ENCODE results near the gene CSF2RB. TPM values are rescaled to one million over a fixed set of nuclear protein-coding genes. Genes with fewer than 3 reads are reported as not detected.
A peak's percentile ranks its signal among the peaks of the same experiment; 100 is the strongest.

Gene CSF2RB
- total RNA-seq, 1 experiment from 2014 or later = 0.07 TPM

- Mint-ChIP-seq H3K4me1 (peaks cover 4% of the 10 kb centered on the region; the same call in 1 of the 2 replicates), H3K27ac (no peak overlapping the region), H3K27me3 (ENCODE audit: low read depth) (peaks cover 38% of the 10 kb centered on the region), H3K4me3 (no peak overlapping the region), H3K9me3 (peaks cover 24% of the 10 kb centered on the region), H3K36me3 (peaks cover 11% of the 10 kb centered on the region; the same call in 1 of the 2 replicates)
- ChIA-PET POLR2A (interaction anchor here (0.7 kb wide), 1 partner anchor 275 kb away, joined by 12 read pairs; no protein-coding TSS in a partner anchor), CTCF (interaction anchor here (2.0 kb wide), 1 partner anchor 203 kb away, joined by 4 read pairs; no protein-coding TSS in a partner anchor)
- ATAC-seq (no peak), DNase-seq (ENCODE audit: low spot score) (no peak)
- TF ChIP-seq CREM (CRISPR knock-in tag; IDR thresholded peaks at IDR 0.05) (no peak), MYBL2 (CRISPR knock-in tag; IDR thresholded peaks at IDR 0.05) (no peak), NFATC4 (CRISPR knock-in tag; IDR thresholded peaks at IDR 0.05) (no peak), SOX15 (CRISPR knock-in tag; IDR thresholded peaks at IDR 0.05) (no peak), USF1 (CRISPR knock-in tag; IDR thresholded peaks at IDR 0.05) (no peak)
These were observed 71.9 kb downstream of the CSF2RB start for GRCh38 chr22:36985211-36985889.

GRCh38 chr22:36986242-36986821 lies 72.9 kb downstream of the CSF2RB start:
- H3K27ac Mint-ChIP-seq = no peak overlapping the region
- H3K27me3 Mint-ChIP-seq (ENCODE audit: low read depth) = peaks cover 37% of the 10 kb centered on the region
- peaks cover 11% of the 10 kb centered on the region; the same call in 1 of the 2 replicates for H3K36me3 Mint-ChIP-seq
- no peaks in the 10 kb centered on the region for H3K4me1 Mint-ChIP-seq
- ATAC-seq (peak; percentile 46; the same call in 1 of the 2 replicates), DNase-seq (ENCODE audit: low spot score) (peak; percentile 74)
- H3K9me3 Mint-ChIP-seq = peaks cover 27% of the 10 kb centered on the region
- ChIA-PET POLR2A (no interaction called here), CTCF (interaction anchor here (0.7 to 2.4 kb wide), 5 partner anchors 9 to 204 kb away, joined by 3 to 10 read pairs (median 4); partner anchors contain the start of gene TST)
- TF ChIP-seq CTCF (IDR thresholded peaks at IDR 0.05) = peak; percentile 91
- TF ChIP-seq ERG (CRISPR knock-in tag; IDR thresholded peaks at IDR 0.05) = no peak
- TF ChIP-seq E2F4 (CRISPR knock-in tag; IDR thresholded peaks at IDR 0.05; ENCODE audit: borderline replicate concordance, low read depth) = no peak
- no peak overlapping the region for H3K4me3 Mint-ChIP-seq

GRCh38 chr22:36988075-36988832 lies 74.8 kb downstream of the CSF2RB start:
- Mint-ChIP-seq H3K27ac (no peak overlapping the region), H3K4me3 (no peak overlapping the region), H3K36me3 (peaks cover 11% of the 10 kb centered on the region; the same call in 1 of the 2 replicates), H3K9me3 (peaks cover 27% of the 10 kb centered on the region), H3K27me3 (ENCODE audit: low read depth) (peaks cover 32% of the 10 kb centered on the region), H3K4me1 (no peaks in the 10 kb centered on the region)
- DNase-seq (ENCODE audit: low spot score) = no peak
- ATAC-seq = no peak
- ChIA-PET CTCF (interaction anchor here (0.7 to 2.4 kb wide), 2 partner anchors 10 to 11 kb away, joined by 3 to 10 read pairs; no protein-coding TSS in a partner anchor), POLR2A (no interaction called here)
- TF ChIP-seq FOXK1 (CRISPR knock-in tag; IDR thresholded peaks at IDR 0.05) (no peak), MYBL2 (CRISPR knock-in tag; IDR thresholded peaks at IDR 0.05) (no peak), RORB (CRISPR knock-in tag; IDR thresholded peaks at IDR 0.05) (no peak), ZNF138 (CRISPR knock-in tag; conservative IDR thresholded peaks at IDR 0.05) (no peak), GRHL2 (CRISPR knock-in tag; IDR thresholded peaks at IDR 0.05; ENCODE audit: insufficient replicate concordance, severe bottlenecking) (no peak), AR (CRISPR knock-in tag; IDR thresholded peaks at IDR 0.05) (no peak), ATF1 (CRISPR knock-in tag; IDR thresholded peaks at IDR 0.05) (no peak), ZNF121 (CRISPR knock-in tag; IDR thresholded peaks at IDR 0.05) (no peak), E2F1 (CRISPR knock-in tag; IDR thresholded peaks at IDR 0.05) (no peak), PRRX2 (CRISPR knock-in tag; IDR thresholded peaks at IDR 0.05) (no peak), USF2 (CRISPR knock-in tag; IDR thresholded peaks at IDR 0.05) (no peak), CREM (CRISPR knock-in tag; IDR thresholded peaks at IDR 0.05) (no peak), ZNF232 (CRISPR knock-in tag; IDR thresholded peaks at IDR 0.05) (no peak)
